ENCODE results near the gene NOXO1.

- TF ChIP-seq, protein P1, sequence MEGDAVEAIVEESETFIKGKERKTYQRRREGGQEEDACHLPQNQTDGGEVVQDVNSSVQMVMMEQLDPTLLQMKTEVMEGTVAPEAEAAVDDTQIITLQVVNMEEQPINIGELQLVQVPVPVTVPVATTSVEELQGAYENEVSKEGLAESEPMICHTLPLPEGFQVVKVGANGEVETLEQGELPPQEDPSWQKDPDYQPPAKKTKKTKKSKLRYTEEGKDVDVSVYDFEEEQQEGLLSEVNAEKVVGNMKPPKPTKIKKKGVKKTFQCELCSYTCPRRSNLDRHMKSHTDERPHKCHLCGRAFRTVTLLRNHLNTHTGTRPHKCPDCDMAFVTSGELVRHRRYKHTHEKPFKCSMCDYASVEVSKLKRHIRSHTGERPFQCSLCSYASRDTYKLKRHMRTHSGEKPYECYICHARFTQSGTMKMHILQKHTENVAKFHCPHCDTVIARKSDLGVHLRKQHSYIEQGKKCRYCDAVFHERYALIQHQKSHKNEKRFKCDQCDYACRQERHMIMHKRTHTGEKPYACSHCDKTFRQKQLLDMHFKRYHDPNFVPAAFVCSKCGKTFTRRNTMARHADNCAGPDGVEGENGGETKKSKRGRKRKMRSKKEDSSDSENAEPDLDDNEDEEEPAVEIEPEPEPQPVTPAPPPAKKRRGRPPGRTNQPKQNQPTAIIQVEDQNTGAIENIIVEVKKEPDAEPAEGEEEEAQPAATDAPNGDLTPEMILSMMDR (IDR thresholded peaks at IDR 0.05; ENCODE audit: extremely low read depth in 1 of 2, insufficient read depth in 1 of 2, low read depth in 1 of 2, low read length in 2 of 2): no peak
- TF ChIP-seq MYC (IDR thresholded peaks at IDR 0.05; ENCODE audit: low read depth, low read length): no peak
These were observed 25.0 kb upstream of the NOXO1 start for GRCh38 chr16:2006317-2006716.

All from endothelial cell of umbilical vein (primary cell).